Measurements from ENCODE around the gene COPS3.

COPS3 gene

DNA sequence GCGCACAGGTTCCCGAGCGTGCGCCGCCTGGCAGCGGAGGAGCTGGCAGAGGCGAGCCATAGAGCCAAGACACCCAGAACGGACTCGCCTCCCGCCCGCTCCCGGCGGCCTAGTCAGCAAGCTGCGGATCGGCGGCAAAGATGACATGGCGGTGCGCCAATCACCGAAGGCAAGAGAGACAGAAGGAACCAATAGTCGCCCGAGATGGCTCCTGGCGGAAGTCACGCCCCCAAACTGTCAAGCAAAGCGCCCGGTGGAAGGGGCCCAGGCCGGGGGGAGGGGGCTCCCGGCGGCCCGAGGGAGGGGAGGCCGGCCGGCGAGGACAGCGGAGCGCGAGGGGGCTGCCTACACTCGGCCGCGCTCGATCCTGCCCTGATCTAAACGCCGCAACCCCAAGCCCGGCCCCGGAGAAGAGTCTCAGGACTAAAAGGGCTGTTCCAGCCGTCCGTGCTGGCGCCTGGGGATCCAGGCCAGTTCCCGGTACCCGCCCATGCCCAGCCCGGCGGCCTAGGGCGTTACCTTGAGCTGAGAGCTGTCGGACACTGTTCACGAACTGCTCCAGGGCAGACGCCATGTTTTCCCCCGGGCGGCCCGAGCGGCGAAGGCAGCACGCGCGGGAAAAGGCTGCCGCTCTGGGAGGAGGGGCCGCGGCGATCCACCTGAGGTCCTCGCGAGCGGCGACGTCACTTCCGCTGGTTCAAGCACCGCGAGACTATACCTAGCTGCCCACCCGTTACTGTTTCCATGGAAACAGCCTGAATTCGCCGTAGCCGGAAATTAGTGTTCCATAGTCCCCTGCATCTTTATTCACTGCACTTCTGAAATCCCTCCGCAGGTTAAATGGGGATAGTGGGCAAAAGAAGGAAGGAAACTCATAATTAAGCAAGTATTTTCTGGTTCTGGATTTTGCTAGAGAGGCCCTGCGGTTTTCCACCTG lies at the start of gene COPS3:
Gene COPS3, minus strand, starts transcription at position 634 of the 937 bp plus-strand sequence. Its CDS starts 60 bp downstream, at position 574.
- DNase-seq = peak; percentile 99

GRCh38 chr17:17328251-17328650 lies 47.2 kb upstream of the COPS3 start:
- no peak for DNase-seq

- peak; percentile 51 for DNase-seq
Observed at GRCh38 chr17:17326275-17326875, 45.3 kb upstream of the COPS3 start.

GRCh38 chr17:17325816-17326215 lies 44.8 kb upstream of the COPS3 start:
- DNase-seq = no peak

DNA sequence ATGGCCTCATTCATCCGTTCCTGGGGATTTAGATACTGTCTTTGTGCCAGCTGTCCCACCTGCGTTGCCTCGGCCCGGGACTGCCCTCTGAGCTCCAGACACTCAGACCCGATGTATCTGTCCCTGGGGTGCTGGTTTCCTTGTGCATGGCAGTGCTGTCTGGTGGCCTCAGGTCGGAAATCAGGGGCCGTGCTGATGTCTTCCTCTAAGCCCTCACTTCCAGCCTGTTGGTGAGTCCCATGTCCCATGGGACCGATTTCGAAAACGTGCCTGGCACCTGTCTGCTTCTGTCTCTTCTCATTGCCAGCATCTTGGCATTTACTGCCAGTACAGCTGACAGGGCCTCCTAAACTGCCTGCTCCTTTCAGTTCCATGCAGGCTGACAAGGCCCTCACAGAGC lies 44.2 kb upstream of the COPS3 start:
- peak; percentile 45 for DNase-seq

GRCh38 chr17:17324616-17325015 lies 43.6 kb upstream of the COPS3 start:
- no peak for DNase-seq

GRCh38 chr17:17322516-17323510 lies 41.8 kb upstream of the COPS3 start:
- no peak for DNase-seq

- DNase-seq = no peak
Observed at GRCh38 chr17:17321356-17322025, 40.4 kb upstream of the COPS3 start.

- DNase-seq = no peak
Observed at GRCh38 chr17:17320911-17321220, 39.8 kb upstream of the COPS3 start.

DNA sequence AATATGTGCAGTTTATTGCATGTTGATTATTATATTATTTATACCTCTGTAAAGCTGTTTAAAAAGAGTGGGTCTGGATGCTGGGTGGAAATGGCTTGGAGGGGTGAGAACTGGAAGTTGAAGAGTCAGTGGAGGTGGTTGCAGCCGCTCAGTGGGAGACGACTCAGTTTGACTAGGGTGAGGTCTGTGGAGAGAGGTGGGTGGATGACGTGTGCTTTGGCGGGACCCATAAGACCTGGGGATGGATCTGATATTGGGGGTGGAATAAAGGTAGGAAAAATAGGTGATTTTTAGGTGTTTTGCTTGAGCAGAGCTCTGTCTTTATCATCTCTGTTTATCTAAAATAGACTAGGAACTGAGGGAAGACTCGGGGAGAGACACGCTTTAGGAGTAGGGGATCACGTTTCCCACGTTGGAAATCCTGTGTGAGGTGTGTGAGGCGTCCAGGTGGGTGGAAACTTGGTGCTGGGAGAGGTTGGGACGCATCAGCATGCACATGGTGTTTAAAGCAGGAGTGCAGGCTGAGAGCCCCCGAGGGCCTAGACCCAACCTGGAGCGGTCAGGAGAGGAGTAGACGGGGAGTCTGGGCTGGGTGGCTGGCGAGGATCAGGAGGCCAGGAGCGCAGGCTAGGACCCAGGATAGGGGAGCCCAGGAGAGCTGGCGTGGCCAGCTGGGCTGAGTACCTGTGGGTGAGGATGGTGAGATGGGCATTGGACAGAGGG lies 39.3 kb upstream of the COPS3 start:
- DNase-seq = no peak

- DNase-seq = no peak
Observed at GRCh38 chr17:17315142-17315821, 34.2 kb upstream of the COPS3 start.

DNA sequence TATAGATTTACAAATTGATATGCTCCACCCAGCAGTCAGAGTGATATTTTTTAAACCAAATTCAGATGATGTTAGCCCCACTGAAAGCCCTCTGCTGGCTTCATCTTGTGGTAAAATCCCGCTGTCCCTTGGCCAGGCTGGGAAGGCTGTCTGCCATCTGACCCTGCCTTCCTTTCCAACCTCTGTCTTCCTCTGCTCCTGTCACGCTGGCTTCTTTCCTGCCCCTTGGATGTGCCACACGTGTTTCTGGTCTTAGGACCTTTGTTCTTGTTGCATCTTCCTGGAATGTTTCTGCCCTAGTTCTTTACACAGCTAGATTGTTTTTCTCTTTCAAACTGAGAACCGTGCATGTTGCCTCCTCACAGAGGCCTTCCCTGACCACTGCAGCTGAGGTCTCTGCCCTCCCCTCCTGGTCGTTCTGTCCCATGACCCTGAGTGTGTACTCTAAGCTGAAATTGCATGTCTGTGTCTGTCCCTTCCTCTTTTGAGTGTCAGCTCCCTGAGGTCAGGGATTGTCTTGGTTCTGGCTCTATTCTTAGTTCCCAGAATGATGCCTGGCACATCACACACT lies 33.5 kb upstream of the COPS3 start:
- peak; percentile 13 for DNase-seq

GRCh38 chr17:17313350-17313991 lies 32.4 kb upstream of the COPS3 start:
- peak; percentile 86 for DNase-seq

GRCh38 chr17:17309356-17309755 lies 28.3 kb upstream of the COPS3 start:
- no peak for DNase-seq

DNA sequence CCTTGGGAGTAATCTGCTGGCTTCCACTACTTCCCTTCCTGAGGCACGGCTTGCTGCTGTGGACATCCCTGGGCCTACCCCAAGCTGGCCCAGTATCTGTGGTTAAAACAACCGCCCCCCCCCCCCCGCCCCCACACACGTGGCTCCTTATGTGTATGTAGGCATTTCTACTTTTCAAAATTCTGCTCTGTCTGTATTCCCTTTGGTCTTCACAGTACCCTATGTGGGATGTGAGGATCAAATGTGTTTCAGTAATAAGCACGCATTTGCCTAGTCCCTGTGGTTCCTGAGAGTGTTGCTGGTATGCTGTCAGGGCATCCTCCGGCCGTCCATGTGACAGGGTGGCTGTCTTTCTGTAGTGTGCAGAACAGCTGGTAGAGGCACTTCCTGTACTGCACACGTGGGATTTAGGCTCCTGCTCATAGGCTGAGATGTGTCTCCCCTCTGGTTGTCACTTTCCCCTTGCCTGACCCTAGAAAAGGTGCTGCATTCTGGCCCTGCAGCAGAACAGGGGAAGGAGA lies 24.3 kb upstream of the COPS3 start:
- no peak for DNase-seq

- no peak for DNase-seq
Observed at GRCh38 chr17:17304521-17304985, 23.5 kb upstream of the COPS3 start.

- DNase-seq = no peak
Observed at GRCh38 chr17:17303847-17304490, 22.9 kb upstream of the COPS3 start.

GRCh38 chr17:17303010-17303846 lies 22.2 kb upstream of the COPS3 start, which contains the start of gene NT5M:
NT5M (plus strand) TSS chr17:17303373; CDS start chr17:17303551, 178 bp downstream.
- DNase-seq = peak; percentile 84
